Testis (tissue), 2 donors: ENCODE measurements around the gene KCNQ1.

Experiments used
- POLR2A ChIP-seq: fragments of 450-650 bp; IDR thresholded peaks from one replicate; pipeline ENCODE4 v1.6.1; 2017; ENCODE audit warnings: antibody characterized with exemption, mild to moderate bottlenecking, moderate library complexity
- TF ChIP-seq, protein P1 (sequence below), 3 experiments: fragments of 450-650 bp in 2 of 3; fragments of 200-600 bp in 1 of 3; sonication (generic) in 1 of 3; IDR thresholded peaks; one replicate each; pipeline ENCODE4 v1.5.1; 2016 to 2019; ENCODE audit warnings: antibody characterized with exemption in 3 of 3, mild to moderate bottlenecking in 2 of 3, moderate library complexity in 1 of 3

DNA sequence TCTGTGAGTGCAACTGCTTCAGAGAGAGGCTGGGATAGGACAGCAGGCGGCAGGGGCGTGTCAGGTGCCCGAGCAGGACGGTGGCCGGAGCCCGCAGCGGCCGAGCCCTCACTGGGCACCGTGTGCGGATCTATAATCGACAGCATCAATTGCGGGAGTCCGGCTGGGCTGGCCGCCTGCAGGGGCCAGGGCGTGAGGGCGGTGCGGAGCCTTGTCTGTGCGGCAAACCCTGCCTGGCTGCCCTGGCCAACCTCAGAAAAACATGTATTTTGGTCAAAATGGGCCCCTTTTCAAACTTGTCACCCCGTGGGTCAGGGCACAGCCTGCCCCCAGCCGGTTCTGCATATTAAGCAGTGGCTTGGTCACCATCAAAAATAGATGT lies 346.3 kb downstream of the KCNQ1 start:
- no peak for TF ChIP-seq POLR2A
- TF ChIP-seq, protein P1, sequence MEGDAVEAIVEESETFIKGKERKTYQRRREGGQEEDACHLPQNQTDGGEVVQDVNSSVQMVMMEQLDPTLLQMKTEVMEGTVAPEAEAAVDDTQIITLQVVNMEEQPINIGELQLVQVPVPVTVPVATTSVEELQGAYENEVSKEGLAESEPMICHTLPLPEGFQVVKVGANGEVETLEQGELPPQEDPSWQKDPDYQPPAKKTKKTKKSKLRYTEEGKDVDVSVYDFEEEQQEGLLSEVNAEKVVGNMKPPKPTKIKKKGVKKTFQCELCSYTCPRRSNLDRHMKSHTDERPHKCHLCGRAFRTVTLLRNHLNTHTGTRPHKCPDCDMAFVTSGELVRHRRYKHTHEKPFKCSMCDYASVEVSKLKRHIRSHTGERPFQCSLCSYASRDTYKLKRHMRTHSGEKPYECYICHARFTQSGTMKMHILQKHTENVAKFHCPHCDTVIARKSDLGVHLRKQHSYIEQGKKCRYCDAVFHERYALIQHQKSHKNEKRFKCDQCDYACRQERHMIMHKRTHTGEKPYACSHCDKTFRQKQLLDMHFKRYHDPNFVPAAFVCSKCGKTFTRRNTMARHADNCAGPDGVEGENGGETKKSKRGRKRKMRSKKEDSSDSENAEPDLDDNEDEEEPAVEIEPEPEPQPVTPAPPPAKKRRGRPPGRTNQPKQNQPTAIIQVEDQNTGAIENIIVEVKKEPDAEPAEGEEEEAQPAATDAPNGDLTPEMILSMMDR (IDR thresholded peaks at IDR 0.05), result no peak
